HCT116 (cell line): Measurements from ENCODE around the gene RGPD8. TPM values are rescaled to one million over a fixed set of nuclear protein-coding genes. Genes with fewer than 3 reads are reported as not detected.

Source experiments
- ATAC-seq: fragments of 200-7000 bp; cut with Tn5 transposase; 2 replicates; pipeline ENCODE4 v1.9.1; 2020; ENCODE audit warnings: mild to moderate bottlenecking, moderate library complexity
- BruUV-seq: library from RNA; stranded (reverse); fragments of 400-500 nt; replicated peaks from 2 replicates; lab custom pipeline; 2021; lab: Mats Ljungman, UMichigan
- CTCF ChIA-PET: fragments of 300-600 bp; sonication (Branson Sonifier 250); formaldehyde crosslinking; loops from one replicate; lab custom pipeline; 2021; ENCODE audit warnings: antibody characterized with exemption; lab: Charles Lee
- POLR2A ChIA-PET: fragments of 300-600, 350-600 bp; sonication (Branson Sonifier 250); formaldehyde crosslinking; loops from one replicate; lab custom pipeline; 2021; ENCODE audit warnings: antibody characterized with exemption; lab: Charles Lee
- RAD21 ChIA-PET, 2 experiments: fragments of 300-600 bp; sonication (Branson Sonifier 250); formaldehyde crosslinking; loops; one replicate each; lab custom pipeline; 2023; ENCODE audit warnings: low total read pairs in 2 of 2; ENCODE audit not compliant: uncharacterized antibody in 2 of 2, unreplicated experiment in 2 of 2, low non-redundant PET in 1 of 2; lab: Charles Lee
- DNase-seq: peaks from one replicate; pipeline ENCODE4 v3.0.0-alpha.2; 2010; ENCODE audit warnings: low read depth, low spot score
- H2AFZ ChIP-seq: fragments of 200-600 bp; shearing (Covaris generic), sonication (generic); 2 replicates; pipeline ENCODE4 v1.6.1; 2017; ENCODE audit warnings: low read depth, mixed run types, mixed read lengths, antibody characterized with exemption, low read length; ENCODE audit not compliant: poor library complexity, severe bottlenecking
- H3K27ac ChIP-seq: 2 replicates; pipeline ENCODE4 v1.5.1; 2012; ENCODE audit warnings: low read depth, low read length
- H3K27me3 ChIP-seq: fragments of 200-600 bp; sonication (generic); 2 replicates; pipeline ENCODE4 v1.6.1; 2016; ENCODE audit warnings: mixed run types, low read length, mixed read lengths; ENCODE audit not compliant: insufficient read depth
- H3K36me3 ChIP-seq, 2 experiments: fragments of 200-500 bp in 1 of 2; fragments of 200-600 bp in 1 of 2; sonication (Bioruptor generic) in 1 of 2; sonication (generic) in 1 of 2; 2 replicates each; pipeline versions ENCODE4 v1.5.1 to v1.6.1; 2014 to 2016; ENCODE audit warnings: low read length in 2 of 2, inconsistent platforms in 1 of 2, mixed read lengths in 1 of 2, mixed run types in 1 of 2; ENCODE audit not compliant: insufficient read depth in 2 of 2, control insufficient read depth in 1 of 2
- H3K4me1 ChIP-seq, 2 experiments: fragments of 200-600 bp in 1 of 2; sonication (generic) in 1 of 2; 2 replicates each; pipeline versions ENCODE4 v1.5.1 to v1.6.1; 2012 to 2017; ENCODE audit warnings: low read length in 2 of 2, inconsistent platforms in 1 of 2, mild to moderate bottlenecking in 1 of 2, mixed read lengths in 1 of 2, mixed run types in 1 of 2, moderate library complexity in 1 of 2; ENCODE audit not compliant: insufficient read depth in 2 of 2, control insufficient read depth in 1 of 2
- H3K4me2 ChIP-seq: fragments of 200-600 bp; sonication (generic); 2 replicates; pipeline ENCODE4 v1.6.1; 2017; ENCODE audit warnings: mixed run types, low read length, mixed read lengths
- H3K4me3 ChIP-seq, 2 experiments: fragments of 200-600 bp in 1 of 2; sonication (generic) in 1 of 2; replicated peaks in 1 of 2; 2 replicates each; pipeline ENCODE4 v1.5.1; 2011 to 2016; ENCODE audit warnings: low read length in 2 of 2, control low read depth in 1 of 2, low read depth in 1 of 2, mild to moderate bottlenecking in 1 of 2, mixed read lengths in 1 of 2, mixed run types in 1 of 2
- H3K79me2 ChIP-seq: fragments of 200-600 bp; sonication (generic); 2 replicates; pipeline ENCODE4 v1.6.1; 2017; ENCODE audit warnings: mild to moderate bottlenecking, mixed run types, low read length, moderate library complexity, mixed read lengths; ENCODE audit not compliant: insufficient read depth
- H3K9ac ChIP-seq: fragments of 200-600 bp; sonication (generic); 2 replicates; pipeline ENCODE4 v1.6.1; 2016; ENCODE audit warnings: low read length, mixed read lengths
- H3K9me2 ChIP-seq: fragments of 200-600 bp; sonication (generic), shearing (Covaris generic); 2 replicates; pipeline ENCODE4 v1.6.1; 2017; ENCODE audit warnings: mixed run types, mild to moderate bottlenecking, moderate library complexity; ENCODE audit not compliant: insufficient read depth
- H3K9me3 ChIP-seq, 2 experiments: fragments of 200-500 bp in 1 of 2; fragments of 200-600 bp in 1 of 2; sonication (Bioruptor generic) in 1 of 2; sonication (generic) in 1 of 2; 2 replicates each; pipeline ENCODE4 v1.6.1; 2014 to 2017; ENCODE audit warnings: low read length in 2 of 2, mixed read lengths in 2 of 2, inconsistent platforms in 1 of 2, low read depth in 1 of 2, mild to moderate bottlenecking in 1 of 2, mixed run types in 1 of 2, moderate library complexity in 1 of 2; ENCODE audit not compliant: control insufficient read depth in 1 of 2, insufficient read depth in 1 of 2
- H4K20me1 ChIP-seq: fragments of 200-600 bp; sonication (generic), shearing (Covaris generic); 2 replicates; pipeline ENCODE4 v1.6.1; 2017; ENCODE audit warnings: mixed run types, mild to moderate bottlenecking, moderate library complexity; ENCODE audit not compliant: insufficient read depth
- CEBPB ChIP-seq: IDR thresholded peaks from 2 replicates; pipeline ENCODE4 v1.6.1; 2012; ENCODE audit warnings: low read depth
- SIN3A ChIP-seq: IDR thresholded peaks from 2 replicates; pipeline ENCODE4 v1.6.1; 2012; ENCODE audit warnings: low read depth
- SP1 ChIP-seq: IDR thresholded peaks from 2 replicates; pipeline ENCODE4 v1.6.1; 2012; ENCODE audit warnings: low read depth
- SRF ChIP-seq: IDR thresholded peaks from 2 replicates; pipeline ENCODE4 v1.6.1; 2012; ENCODE audit warnings: low read depth
- YY1 ChIP-seq: IDR thresholded peaks from 2 replicates; pipeline ENCODE4 v1.6.1; 2011; ENCODE audit warnings: low read length, low read depth, moderate library complexity, mild to moderate bottlenecking; ENCODE audit not compliant: insufficient replicate concordance; ENCODE audit errors: extremely low read depth
- ZBTB33 ChIP-seq: IDR thresholded peaks from 2 replicates; pipeline ENCODE4 v1.6.1; 2011; ENCODE audit warnings: mild to moderate bottlenecking, low read length, moderate library complexity; ENCODE audit not compliant: insufficient replicate concordance; ENCODE audit errors: extremely low read depth
- ZFX ChIP-seq: fragments of 450-650 bp; IDR thresholded peaks from 2 replicates; pipeline ENCODE4 v1.6.1; 2017
- intact Hi-C: fragments of 100-400 bp; cut with micrococcal nuclease; formaldehyde crosslinking; loops from 2 replicates; pipeline ENCODE4 v1.10.0; 2022
- total RNA-seq: library from RNA; stranded (reverse); gene quantifications from one replicate; pipeline ENCODE4 v1.2.1, GENCODE V29; 2021; ENCODE audit not compliant: unreplicated experiment
- TF ChIP-seq, protein P1 (sequence below): IDR thresholded peaks from 2 replicates; pipeline ENCODE4 v1.6.1; 2012; ENCODE audit warnings: low read depth

RGPD8 gene
- total RNA-seq, 1 experiment from 2014 or later = 11.0 TPM

DNA sequence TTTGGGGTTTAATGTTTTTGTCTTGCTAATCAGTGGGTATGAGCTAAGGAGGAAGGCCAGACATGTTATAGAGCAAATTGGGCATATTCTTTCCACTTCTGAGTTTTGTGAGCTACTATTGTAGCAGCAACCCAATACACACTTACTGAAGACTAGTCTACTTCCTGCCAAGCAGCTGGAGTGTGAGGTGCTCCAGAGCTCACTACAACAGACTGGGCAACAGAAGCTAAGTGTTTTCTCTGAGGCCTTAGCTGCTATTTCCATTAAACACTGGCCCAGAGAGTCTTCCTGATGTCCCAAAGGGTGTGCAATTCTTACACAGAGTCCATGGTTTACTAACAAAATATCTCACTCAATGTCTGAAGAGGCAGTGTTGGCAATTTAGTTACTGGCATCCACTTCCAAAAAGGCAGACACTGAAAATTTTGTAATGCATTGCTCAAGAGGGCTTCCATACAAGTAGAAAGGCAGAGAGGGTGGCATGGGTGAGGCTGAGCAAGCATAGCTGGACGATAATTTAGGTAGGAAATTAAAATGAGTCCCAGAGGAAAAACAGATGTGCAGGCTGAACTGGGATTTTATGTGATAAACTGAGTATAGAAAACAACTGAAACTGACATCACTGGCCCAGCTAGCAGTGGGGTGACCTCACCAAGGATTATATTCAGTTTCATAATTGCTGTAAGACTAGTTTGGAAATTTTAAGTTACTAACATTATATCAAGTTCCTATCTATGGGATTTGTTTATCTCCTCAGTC is 89.4 kb downstream of the RGPD8 start:
- DNase-seq (no peak), ATAC-seq (no peak)
- Histone ChIP-seq H3K9me3 (no peaks in the 10 kb centered on the region), H3K9me2 (no peaks in the 10 kb centered on the region), H3K27me3 (no peaks in the 10 kb centered on the region), H3K36me3 (no peaks in the 10 kb centered on the region), H3K27ac (no peak overlapping the region), H2AFZ (no peak overlapping the region), H3K4me2 (no peak overlapping the region), H3K79me2 (no peaks in the 10 kb centered on the region), H3K4me3 (no peak overlapping the region), H3K4me1 (no peaks in the 10 kb centered on the region), H3K9ac (no peak overlapping the region), H4K20me1 (no peaks in the 10 kb centered on the region)
- intact Hi-C loops = no loop called here
- RAD21 ChIA-PET = no interaction called here
- CTCF ChIA-PET = no interaction called here
- BruUV-seq = no TSS peak
- POLR2A ChIA-PET = no interaction called here
- TF ChIP-seq SP1 (no peak), ZFX (no peak), ZBTB33 (no peak), SRF (no peak), SIN3A (no peak), CEBPB (no peak), YY1 (no peak)
- TF ChIP-seq, protein P1, sequence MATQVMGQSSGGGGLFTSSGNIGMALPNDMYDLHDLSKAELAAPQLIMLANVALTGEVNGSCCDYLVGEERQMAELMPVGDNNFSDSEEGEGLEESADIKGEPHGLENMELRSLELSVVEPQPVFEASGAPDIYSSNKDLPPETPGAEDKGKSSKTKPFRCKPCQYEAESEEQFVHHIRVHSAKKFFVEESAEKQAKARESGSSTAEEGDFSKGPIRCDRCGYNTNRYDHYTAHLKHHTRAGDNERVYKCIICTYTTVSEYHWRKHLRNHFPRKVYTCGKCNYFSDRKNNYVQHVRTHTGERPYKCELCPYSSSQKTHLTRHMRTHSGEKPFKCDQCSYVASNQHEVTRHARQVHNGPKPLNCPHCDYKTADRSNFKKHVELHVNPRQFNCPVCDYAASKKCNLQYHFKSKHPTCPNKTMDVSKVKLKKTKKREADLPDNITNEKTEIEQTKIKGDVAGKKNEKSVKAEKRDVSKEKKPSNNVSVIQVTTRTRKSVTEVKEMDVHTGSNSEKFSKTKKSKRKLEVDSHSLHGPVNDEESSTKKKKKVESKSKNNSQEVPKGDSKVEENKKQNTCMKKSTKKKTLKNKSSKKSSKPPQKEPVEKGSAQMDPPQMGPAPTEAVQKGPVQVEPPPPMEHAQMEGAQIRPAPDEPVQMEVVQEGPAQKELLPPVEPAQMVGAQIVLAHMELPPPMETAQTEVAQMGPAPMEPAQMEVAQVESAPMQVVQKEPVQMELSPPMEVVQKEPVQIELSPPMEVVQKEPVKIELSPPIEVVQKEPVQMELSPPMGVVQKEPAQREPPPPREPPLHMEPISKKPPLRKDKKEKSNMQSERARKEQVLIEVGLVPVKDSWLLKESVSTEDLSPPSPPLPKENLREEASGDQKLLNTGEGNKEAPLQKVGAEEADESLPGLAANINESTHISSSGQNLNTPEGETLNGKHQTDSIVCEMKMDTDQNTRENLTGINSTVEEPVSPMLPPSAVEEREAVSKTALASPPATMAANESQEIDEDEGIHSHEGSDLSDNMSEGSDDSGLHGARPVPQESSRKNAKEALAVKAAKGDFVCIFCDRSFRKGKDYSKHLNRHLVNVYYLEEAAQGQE = no peak
